NOMO-1 treated with dmso at 0.1 percent for 144 hours (cell line): ENCODE results near the gene TTLL7.

ENCODE experiments used
- DNase-seq: peaks from one replicate; lab custom pipeline; 2025; ENCODE audit not compliant: unreplicated experiment; lab: John Stamatoyannopoulos, UW

The TTLL7 gene

DNA sequence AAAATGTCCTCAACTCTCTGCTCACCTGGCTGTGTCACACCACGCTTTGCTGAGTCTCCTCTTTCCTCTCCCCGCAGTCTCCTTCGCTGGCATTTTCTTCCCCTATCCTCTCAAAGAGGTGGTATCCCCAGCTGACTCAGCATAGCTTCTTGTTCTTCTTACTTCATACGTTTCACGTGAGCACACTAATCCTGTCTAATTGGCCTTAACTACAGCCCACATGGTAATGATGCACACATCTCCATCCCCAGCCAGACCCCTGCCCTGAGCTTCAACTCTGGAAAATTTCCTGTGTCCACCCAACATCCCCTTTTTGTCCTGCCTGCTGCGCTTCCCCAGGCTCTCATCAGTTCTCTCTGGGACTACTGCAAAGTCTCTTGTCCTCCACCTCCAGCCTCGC is 169.8 kb downstream of the TTLL7 start:
- DNase-seq = no peak

DNA sequence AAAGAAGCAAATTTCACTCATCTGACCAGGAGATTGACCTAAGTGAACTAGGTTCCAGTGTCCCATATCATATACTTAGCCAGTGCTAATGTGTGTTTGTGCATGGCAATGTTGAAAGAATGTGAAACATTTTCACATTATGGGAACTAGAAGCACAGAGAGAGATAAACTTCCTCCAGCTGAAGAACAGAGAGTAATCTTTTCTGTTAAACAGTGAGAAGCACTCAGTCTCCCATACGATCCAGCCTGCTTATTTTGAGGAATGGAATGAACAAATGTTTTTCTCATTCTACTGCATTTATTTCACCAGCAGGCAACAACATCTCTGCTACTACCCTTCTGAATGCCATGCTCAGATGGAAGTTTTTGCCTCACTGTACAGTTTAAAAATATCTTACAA is 170.5 kb downstream of the TTLL7 start:
- no peak for DNase-seq

DNA sequence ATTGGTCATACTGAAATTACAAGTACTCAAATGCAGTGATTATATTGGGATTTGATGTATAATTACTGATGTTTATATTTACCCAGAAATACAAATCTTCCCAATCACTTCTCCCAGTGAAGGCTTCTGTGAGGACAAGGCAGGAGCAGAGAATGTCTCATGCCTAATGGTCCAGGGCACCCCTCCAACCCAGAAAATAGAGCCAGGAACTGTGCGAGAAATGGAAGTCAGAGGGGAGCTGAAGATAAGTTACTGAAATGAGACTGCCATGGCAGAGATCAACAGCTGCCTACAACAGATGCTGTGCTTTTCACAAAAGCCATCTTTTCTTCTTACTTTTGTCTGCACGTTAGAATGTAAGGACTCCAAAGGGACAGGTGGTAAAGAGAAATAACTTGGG is 171.2 kb downstream of the TTLL7 start:
- DNase-seq = no peak

DNA sequence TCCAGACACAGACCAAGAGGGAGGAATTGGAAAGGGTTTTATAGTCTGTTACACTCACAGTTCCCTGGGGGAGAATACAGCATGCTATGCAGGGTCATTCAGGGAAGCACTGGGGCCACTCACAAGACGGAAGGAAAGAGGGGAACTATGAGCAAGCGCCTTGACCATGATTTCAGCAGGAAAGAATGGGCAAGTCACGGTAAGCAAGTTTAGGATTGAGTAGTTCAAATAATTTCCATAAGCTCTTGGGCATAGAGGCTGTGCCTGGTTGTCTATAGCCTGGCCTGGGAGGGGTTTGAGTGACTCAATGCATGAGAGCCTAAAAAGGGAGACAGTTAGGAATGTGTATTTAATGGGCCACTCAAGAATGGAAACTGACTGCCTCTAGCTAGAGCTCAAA is 176.7 kb downstream of the TTLL7 start:
- no peak for DNase-seq

DNA sequence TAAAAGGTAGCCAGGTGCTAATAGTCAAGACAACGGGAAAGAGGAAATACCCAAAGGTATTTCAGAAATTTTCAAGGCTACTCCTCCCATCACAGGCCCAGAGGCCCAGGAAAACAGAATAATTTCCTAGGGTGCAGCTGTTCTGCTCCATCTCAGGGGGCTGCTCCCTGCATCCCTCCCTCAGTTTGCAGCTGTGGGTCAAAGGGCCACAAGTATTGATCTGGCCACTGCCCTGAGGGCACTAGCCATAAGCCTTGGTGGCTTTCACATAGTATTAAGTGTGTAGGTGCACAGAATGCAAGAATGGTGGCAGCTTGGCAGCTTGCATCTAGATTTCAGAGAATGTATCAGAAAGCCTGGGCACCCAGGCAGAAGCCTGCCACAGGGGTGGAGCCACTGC is 179.5 kb downstream of the TTLL7 start:
- DNase-seq = no peak

DNA sequence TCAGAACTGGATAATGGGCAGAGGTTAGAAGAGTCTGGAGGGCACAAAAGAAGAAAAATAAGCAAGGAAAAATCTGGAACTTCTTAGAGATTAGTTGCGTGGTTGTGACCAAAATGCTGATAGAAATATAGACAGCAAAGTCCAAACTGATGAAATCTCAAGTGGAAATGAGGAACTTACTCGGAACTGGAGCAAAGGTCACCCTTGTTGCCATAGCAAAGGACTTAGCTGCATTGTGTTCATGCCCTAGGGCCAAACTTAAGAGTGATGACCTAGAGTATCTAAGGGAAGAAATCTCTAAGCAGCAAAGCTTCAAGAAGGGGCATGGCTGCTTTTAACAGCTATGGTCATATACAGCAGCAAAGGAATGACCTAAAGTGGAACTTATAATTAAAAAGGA is 180.0 kb downstream of the TTLL7 start:
- peak; percentile 70 for DNase-seq

DNA sequence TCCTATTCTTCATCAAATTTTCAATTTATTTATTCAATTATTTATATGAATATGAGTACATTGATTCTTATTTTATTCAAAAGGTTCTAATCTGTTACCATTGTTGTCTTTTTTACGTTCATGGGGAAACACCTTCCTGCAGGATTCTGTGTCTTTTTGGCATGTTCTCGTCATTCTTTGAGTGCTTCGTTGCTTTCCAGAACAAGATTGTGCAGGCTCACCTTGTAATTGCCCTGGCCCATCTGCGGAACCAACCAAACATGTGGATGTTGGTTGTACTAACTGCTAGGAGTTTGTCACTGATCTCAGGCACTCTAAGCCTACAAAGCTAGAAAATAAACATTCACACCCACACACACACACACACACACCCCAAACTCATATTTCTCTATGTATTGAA is 182.1 kb downstream of the TTLL7 start:
- no peak for DNase-seq

DNA sequence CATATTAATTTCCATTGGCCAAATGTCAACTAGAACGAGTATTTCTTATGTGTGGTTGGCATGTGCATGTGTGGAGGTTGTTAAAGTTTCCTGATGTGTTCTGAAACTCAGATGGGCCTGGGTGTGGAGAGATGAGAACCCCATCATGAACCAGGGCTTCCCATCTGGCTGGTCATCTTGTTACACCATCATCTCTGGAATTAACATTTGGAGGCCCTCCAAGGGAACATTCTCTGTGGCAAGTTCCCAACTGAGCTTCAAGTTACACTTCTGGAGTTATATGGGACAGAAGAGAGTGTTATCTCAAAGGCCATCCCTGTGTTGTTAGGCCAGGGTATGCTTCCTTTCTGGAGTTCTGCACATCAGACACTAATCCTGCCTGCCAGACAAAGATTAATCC is 183.6 kb downstream of the TTLL7 start:
- DNase-seq = no peak
